Skeletal muscle satellite cell (primary cell): ENCODE data around the gene PPP1R14C.

ENCODE experiments used
- H3K27me3 ChIP-seq: 2 replicates; pipeline ENCODE4 v1.7.0; 2013; ENCODE audit warnings: low read length; ENCODE audit not compliant: control insufficient read depth, insufficient read depth
- H3K36me3 ChIP-seq: 2 replicates; pipeline ENCODE4 v1.7.0; 2013; ENCODE audit warnings: mild to moderate bottlenecking, control low read depth, low read length; ENCODE audit not compliant: insufficient read depth
- H3K4me1 ChIP-seq: 2 replicates; pipeline ENCODE4 v1.7.0; 2013; ENCODE audit warnings: low read length; ENCODE audit not compliant: control insufficient read depth, insufficient read depth
- H3K4me2 ChIP-seq: 2 replicates; pipeline ENCODE4 v1.7.0; 2013; ENCODE audit warnings: mild to moderate bottlenecking, low read length
- H3K4me3 ChIP-seq: 2 replicates; pipeline ENCODE4 v1.7.0; 2013; ENCODE audit warnings: low read length
- H3K9ac ChIP-seq: 2 replicates; pipeline ENCODE4 v1.7.0; 2013; ENCODE audit warnings: mild to moderate bottlenecking, low read depth, low read length, moderate library complexity
- H3K9me3 ChIP-seq: replicated peaks from 2 replicates; pipeline ENCODE4 v1.7.0; 2013; ENCODE audit warnings: mild to moderate bottlenecking, control low read depth, low read length

Gene PPP1R14C

DNA sequence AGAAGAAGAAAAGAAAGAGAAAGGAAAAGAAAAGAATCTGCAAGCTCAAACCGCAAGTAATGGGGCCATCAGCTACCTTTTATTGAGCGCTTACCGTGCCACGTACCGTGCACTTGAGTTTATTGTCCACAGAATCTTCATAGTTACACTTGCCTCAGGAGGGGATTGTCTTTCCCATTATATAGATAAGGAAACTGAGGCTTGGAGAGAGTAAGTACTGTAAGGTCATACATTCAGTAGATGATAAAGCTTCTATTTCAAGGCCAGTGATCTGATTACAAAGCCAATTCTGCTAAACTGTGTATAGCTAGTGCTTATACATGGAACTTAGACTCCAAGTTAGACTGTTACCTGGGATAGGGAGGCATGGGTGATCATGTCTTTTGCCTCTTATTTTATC, 115.5 kb downstream of the PPP1R14C start:
- no peaks in the 10 kb centered on the region for H3K27me3 ChIP-seq
- H3K4me1 ChIP-seq: peaks cover 17% of the 10 kb centered on the region
- no peaks in the 10 kb centered on the region for H3K36me3 ChIP-seq
- no peak overlapping the region for H3K9ac ChIP-seq
- no peak overlapping the region for H3K4me3 ChIP-seq
- H3K9me3 ChIP-seq: no peaks in the 10 kb centered on the region
- no peak overlapping the region for H3K4me2 ChIP-seq

GRCh38 chr6:150260931-150261330, 118.1 kb downstream of the PPP1R14C start:
- H3K4me2 ChIP-seq: no peak overlapping the region
- H3K4me1 ChIP-seq: peaks cover 7% of the 10 kb centered on the region
- H3K27me3 ChIP-seq: no peaks in the 10 kb centered on the region
- no peaks in the 10 kb centered on the region for H3K36me3 ChIP-seq
- H3K9me3 ChIP-seq: no peaks in the 10 kb centered on the region
- no peak overlapping the region for H3K9ac ChIP-seq
- no peak overlapping the region for H3K4me3 ChIP-seq

- Histone ChIP-seq H3K4me1 (peaks cover 12% of the 10 kb centered on the region), H3K27me3 (no peaks in the 10 kb centered on the region), H3K36me3 (no peaks in the 10 kb centered on the region), H3K9ac (no peak overlapping the region), H3K9me3 (no peaks in the 10 kb centered on the region), H3K4me2 (no peak overlapping the region), H3K4me3 (no peak overlapping the region)
Measured at GRCh38 chr6:150261997-150262697, 119.3 kb downstream of the PPP1R14C start.

DNA sequence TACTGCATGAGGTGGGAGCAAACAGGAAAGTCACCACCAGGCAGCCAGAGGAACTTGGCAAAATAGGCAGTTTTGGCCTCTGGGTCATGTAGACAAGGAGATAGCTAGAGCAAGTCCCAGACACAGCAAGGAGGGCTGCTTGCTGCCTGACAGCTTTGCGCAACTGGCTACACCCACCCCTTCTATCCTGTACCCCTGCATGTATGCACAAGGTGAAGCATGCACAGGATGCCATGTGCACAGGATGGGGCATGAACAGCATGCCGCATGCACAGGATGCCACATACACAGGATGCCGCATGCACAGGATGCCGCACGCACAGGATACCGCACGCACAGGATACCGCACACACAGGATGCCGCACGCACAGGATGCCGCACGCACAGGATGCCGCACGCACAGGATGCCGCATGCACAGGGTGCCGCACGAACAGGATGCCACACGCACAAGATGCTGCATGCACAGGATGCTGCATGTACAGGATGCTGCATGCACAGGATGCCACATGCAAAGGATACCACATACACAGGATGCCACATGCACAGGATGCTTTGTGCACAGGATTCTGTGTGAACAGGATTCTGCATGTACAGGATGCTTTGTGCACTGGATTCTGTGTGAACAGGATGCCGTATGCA, 121.0 kb downstream of the PPP1R14C start:
- no peak overlapping the region for H3K4me2 ChIP-seq
- H3K9me3 ChIP-seq: no peaks in the 10 kb centered on the region
- no peak overlapping the region for H3K4me3 ChIP-seq
- H3K27me3 ChIP-seq: no peaks in the 10 kb centered on the region
- H3K9ac ChIP-seq: no peak overlapping the region
- no peaks in the 10 kb centered on the region for H3K36me3 ChIP-seq
- peaks cover 29% of the 10 kb centered on the region for H3K4me1 ChIP-seq

GRCh38 chr6:150266309-150266708, 123.5 kb downstream of the PPP1R14C start:
- Histone ChIP-seq H3K4me2 (no peak overlapping the region), H3K4me1 (peaks cover 48% of the 10 kb centered on the region), H3K4me3 (no peak overlapping the region), H3K9ac (no peak overlapping the region), H3K9me3 (no peaks in the 10 kb centered on the region), H3K27me3 (no peaks in the 10 kb centered on the region), H3K36me3 (no peaks in the 10 kb centered on the region)

- Histone ChIP-seq H3K36me3 (no peaks in the 10 kb centered on the region), H3K4me2 (peak overlapping the region; percentile 54), H3K4me1 (peaks cover 48% of the 10 kb centered on the region), H3K9ac (peak overlapping the region; percentile 60), H3K9me3 (no peaks in the 10 kb centered on the region), H3K4me3 (peak overlapping the region; percentile 13), H3K27me3 (no peaks in the 10 kb centered on the region)
Measured at GRCh38 chr6:150266963-150267685, 124.3 kb downstream of the PPP1R14C start.

DNA sequence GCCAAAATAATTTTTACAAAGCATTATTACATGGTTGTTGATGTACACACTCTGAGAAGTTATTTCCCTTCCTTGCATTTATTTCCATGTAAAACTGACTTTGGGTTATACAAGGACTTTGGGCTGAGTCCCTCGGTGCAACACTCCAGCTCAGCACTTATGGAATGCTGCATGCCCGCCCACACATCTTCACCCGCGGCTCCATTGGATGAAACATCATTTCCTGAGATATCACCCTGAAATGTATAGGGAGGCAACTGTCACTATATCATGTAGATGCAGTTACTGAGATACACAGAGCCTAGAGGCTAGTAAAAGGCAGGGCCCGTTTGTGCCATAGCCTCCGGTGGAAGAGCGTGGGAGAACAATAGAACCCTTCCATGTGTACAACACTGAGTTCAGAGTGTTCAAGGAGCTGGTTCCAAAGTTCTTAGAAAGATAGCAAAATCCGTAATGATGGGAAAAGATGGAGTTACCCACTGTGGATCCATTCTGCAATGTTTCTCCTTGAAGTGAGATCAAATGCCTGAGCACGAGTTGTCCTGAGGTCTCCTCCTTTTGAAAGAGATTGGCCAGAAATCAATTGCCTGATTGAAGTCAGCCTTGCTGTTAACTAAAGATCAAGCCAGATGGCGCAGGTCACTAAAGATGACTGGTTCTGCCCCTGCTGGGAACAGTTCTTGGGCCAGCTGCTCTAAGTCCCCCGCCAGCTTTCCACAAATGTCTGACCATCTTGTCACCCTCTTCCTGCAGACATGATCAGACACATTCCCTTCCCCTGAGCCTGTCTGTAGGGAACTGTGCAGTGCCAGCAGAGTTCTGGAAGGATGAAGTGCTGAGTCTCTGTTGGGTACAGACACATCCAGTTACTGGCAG, 125.1 kb downstream of the PPP1R14C start:
- H3K4me3 ChIP-seq: peak overlapping the region; percentile 6

GRCh38 chr6:150269130-150269856, 126.4 kb downstream of the PPP1R14C start:
- H3K27me3 ChIP-seq: peaks cover 3% of the 10 kb centered on the region

More for the DNA sequence above, 125.1 kb downstream of the PPP1R14C start:
- peaks cover 48% of the 10 kb centered on the region for H3K4me1 ChIP-seq
- no peaks in the 10 kb centered on the region for H3K27me3 ChIP-seq
- peak overlapping the region; percentile 54 for H3K4me2 ChIP-seq
- H3K36me3 ChIP-seq: no peaks in the 10 kb centered on the region
- H3K9ac ChIP-seq: peak overlapping the region; percentile 60
- no peaks in the 10 kb centered on the region for H3K9me3 ChIP-seq

DNA sequence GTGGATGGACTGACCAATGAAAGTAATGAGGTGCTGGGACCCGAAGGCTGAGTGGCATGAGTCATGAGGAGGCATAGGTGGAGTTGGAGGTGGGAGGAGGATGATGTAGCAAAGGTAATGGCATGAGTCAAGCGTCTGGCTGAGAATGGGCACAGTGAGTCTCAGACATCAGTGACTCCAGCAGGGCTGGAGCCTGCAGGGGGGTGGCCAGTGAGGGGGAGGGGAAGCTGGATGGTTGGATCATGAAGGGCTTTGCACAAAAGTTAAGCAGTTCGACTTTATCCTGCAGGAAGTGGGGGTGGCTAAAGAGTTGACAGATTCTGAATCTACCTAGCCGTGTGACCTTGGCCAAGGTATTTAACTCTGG, 127.0 kb downstream of the PPP1R14C start:
- Histone ChIP-seq H3K27me3 (peaks cover 3% of the 10 kb centered on the region), H3K9ac (no peak overlapping the region), H3K4me2 (no peak overlapping the region), H3K36me3 (no peaks in the 10 kb centered on the region), H3K4me1 (peaks cover 48% of the 10 kb centered on the region), H3K4me3 (no peak overlapping the region), H3K9me3 (no peaks in the 10 kb centered on the region)

More at GRCh38 chr6:150269130-150269856, 126.4 kb downstream of the PPP1R14C start:
- Histone ChIP-seq H3K9me3 (no peaks in the 10 kb centered on the region), H3K36me3 (no peaks in the 10 kb centered on the region), H3K9ac (no peak overlapping the region), H3K4me1 (peaks cover 48% of the 10 kb centered on the region), H3K4me3 (no peak overlapping the region), H3K4me2 (no peak overlapping the region)

DNA sequence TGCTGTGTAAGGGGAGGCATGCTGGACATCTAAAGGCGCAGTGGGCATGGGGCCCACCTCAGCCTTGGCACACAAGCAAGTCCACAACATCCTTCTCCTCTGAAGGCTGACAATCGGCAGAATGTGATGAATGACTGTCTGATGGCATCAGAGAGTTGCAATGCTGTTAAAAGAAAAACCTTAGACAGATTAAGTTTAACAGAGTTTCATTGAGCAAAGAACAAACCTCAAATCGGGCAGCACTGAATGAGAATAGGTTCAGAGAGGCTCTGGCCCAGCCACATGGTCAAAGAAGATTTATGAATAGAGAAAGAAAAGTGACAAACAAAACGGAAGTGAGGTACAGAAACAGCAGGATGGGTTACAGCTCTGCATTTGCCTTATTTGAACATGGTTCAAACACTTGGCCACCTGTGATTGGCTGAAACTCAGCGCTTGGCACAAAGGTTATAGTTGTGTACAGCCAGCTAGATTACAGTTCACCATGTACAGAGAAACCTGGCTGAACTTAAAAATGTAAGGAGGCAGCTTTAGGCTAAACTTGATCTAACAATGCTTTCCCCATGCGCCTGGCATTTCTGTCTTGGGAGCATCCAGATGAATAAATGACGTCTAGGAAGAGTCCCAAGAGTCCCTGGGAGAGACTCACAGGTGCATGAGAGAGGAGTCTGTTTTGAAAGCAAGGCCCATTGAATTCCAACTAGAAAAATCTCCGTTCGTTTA, 127.6 kb downstream of the PPP1R14C start:
- H3K4me3 ChIP-seq: no peak overlapping the region
- peaks cover 3% of the 10 kb centered on the region for H3K27me3 ChIP-seq
- no peaks in the 10 kb centered on the region for H3K36me3 ChIP-seq
- no peaks in the 10 kb centered on the region for H3K9me3 ChIP-seq
- no peak overlapping the region for H3K4me2 ChIP-seq
- H3K4me1 ChIP-seq: peaks cover 48% of the 10 kb centered on the region
- H3K9ac ChIP-seq: no peak overlapping the region
